NAMALWA (cell line): ENCODE measurements around the gene PRDM10.
"Not testable (repeated sequence)": the region's sequence is repeated elsewhere in the genome, so short reads cannot be mapped to it uniquely, and the experiment has no call there.

Source experiments
- DNase-seq: peaks from one replicate; pipeline ENCODE4 v3.0.0-alpha.2; 2015; ENCODE audit warnings: low spot score

PRDM10 gene

DNA sequence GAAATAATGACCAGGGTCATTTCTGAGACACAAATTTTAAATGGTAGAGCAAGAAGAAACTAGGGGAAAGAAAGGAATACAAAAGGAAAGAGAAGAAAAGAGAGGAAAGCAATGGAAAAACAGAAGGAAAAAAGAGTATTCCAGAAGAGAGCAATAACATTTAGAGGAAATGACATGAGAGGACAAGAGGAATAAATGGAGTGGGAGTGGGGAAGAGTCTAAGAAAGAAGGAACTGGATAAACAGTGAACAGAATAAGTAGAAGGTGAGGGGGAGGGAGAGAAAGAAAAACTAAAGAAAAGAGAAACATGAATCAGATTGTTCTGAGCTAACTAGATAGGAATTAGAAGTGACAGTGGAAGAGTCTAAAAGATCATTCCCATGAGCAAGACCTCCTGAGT is 28.4 kb downstream of the PRDM10 start:
- DNase-seq = no peak

DNA sequence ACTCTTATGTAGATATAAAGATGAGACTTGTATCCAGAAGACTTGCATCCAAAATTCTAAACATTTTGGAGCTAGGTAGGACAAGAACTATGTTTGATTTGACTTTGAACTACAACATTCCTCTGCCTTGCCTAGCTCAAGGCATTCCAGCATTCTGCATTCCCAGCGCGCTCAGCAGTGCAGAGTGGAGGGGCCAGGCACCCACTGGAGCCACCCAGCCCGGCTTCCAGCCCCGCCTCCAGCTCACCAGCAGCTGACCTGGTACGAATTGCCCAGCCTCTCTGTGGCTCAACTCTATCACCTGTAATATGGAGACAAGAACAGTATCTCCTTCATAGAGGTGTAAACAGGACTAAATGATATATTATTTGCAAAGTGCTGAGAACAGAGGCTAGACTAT is 28.8 kb downstream of the PRDM10 start:
- DNase-seq = no peak

DNA sequence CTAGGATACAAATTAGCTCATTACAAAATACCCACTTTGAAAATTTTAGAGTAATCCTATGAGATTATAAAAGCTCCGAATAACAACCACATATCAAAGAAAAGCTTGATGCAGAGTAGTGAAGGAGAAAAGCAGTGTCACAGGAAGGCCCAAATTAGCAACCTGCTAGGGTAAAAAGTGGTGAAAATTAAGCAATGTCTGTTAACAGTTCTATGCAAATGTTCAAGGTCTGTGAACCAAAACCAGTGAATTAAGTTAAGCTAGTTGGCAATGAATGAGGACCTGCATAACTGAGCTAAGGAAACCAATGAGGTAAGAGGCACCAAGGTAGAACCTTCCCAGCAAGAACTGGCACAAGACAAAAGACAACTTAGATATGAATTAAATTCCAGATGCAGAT is 29.6 kb downstream of the PRDM10 start:
- DNase-seq = peak; percentile 90

DNA sequence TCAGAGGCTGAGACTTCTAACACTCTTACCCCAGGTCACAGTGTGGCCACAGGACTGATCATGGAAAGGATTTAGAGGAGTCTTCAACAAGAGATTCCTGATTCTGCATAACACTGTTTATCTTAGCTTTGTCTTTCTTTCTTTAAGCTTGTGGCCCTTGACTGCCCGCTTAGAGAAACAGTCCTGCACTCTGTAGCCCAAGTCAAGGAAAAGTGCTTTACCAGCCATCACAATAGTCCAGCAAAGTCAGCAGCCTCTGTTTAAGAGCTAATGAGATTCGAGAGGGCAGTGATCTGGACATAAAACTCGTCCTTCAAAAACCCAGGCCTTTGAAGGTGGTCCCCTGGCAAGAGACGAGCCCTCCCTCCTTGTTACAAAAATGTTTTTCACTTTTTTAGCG is 30.0 kb downstream of the PRDM10 start:
- no peak for DNase-seq

DNA sequence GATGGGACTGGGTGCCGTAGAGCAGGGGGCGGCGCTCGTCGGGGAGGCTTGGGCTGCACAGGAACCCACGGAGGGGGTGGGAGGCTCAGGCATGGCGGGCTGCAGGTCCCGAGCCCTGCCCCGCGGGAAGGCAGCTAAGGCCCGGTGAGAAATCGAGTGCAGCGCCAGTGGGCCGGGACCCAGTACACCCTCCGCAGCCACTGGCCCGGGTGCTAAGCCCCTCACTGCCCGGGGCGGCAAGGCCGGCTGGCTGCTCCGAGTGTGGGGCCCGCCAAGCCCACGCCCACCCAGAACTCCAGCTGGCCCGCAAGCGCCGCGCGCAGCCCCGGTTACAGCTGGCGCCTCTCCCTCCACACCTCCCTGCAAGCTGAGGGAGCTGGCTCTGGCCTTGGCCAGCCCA is 30.8 kb downstream of the PRDM10 start:
- DNase-seq = not testable (repeated sequence)

DNA sequence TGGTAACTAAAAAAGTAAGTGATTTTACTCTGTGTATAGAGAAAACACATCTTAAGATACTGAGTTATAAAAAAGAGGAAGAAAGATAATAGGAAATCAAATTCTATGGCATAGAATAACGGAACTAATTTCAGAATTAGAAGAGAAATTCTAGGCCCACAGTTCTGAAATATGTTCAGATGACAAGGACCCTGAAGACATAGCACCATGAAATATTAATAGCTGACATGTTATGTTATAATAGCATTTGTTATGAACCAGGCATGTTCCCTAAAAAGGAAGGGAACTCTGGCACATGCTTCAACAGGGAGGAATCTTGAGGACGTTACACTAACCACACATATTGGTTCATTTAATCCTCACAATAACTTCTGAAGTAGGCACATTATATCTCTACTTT is 32.7 kb downstream of the PRDM10 start:
- no peak for DNase-seq

DNA sequence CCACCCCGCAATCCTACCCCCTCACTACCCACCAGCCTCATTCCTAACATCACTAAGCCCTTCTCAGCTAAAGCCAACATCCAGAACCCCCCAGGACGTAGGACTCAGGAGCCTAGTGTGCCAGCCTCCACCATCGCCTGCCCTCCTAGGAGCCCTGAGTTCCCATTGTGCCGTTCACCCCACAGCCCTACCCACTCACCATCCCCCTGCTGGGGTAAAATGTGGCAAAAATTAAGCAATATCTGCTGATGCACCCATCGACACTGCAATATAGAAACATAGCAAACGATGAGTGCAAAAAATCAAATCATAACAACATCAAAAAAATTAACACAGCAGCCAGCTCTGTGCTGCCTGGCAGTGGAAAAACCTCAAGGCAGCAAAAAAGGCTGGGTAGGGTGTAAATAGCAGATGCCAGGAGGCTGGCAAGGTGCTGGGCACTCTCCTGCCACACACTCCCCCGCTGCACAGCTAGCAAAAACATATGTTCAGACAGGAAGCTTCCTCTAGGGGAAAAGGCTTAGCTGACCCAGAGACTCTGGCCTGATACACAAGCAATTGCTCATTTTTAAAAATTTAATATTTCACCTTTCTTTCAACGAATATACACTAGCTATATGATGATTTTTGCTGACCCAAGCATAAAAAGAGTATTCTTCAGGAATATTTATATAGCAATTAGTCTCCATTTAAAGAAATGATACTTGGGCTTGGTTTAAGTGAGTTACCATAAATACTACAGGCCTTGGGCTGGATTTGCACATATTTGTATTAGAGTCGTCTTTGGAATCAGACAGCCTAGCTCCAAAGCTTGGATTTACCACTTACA is 33.8 kb downstream of the PRDM10 start:
- DNase-seq = peak; percentile 37

DNA sequence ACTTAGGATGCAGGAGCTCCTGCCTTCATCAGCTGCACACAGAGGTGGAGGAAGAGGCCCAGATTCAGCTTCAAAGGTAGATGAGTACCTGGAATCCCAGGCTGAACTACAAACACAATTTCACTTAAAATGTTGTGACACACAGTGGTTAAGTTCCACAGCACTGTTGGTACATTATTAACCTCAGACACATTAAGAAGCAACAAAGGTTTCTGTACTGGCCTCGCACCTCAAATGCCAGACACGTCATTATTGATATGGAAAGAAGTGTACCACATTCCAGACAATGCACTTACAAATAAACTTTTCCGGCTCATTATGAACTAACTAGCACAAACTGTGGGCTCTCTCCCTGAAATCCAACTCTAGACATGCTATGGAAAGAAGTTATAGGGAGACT is 34.6 kb downstream of the PRDM10 start:
- DNase-seq = no peak

DNA sequence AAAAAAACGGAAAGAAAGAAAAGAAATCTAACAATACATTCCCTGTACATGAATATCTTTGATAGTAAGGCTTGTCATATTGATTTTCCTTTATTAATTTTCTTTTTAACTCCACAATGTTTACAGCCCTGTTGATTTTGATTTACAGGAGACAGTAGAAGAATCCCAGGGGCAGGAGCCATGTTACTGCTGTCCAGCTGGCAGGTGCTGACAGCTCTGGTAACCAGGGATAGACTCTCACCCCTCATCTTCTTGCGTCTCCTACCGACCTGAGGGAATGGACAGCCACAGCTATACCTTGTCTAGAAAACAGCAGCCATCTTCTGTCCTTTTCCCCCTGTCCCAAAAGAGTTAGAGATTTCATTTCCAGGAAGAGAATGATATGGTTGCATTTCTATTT is 37.4 kb downstream of the PRDM10 start:
- DNase-seq = no peak

DNA sequence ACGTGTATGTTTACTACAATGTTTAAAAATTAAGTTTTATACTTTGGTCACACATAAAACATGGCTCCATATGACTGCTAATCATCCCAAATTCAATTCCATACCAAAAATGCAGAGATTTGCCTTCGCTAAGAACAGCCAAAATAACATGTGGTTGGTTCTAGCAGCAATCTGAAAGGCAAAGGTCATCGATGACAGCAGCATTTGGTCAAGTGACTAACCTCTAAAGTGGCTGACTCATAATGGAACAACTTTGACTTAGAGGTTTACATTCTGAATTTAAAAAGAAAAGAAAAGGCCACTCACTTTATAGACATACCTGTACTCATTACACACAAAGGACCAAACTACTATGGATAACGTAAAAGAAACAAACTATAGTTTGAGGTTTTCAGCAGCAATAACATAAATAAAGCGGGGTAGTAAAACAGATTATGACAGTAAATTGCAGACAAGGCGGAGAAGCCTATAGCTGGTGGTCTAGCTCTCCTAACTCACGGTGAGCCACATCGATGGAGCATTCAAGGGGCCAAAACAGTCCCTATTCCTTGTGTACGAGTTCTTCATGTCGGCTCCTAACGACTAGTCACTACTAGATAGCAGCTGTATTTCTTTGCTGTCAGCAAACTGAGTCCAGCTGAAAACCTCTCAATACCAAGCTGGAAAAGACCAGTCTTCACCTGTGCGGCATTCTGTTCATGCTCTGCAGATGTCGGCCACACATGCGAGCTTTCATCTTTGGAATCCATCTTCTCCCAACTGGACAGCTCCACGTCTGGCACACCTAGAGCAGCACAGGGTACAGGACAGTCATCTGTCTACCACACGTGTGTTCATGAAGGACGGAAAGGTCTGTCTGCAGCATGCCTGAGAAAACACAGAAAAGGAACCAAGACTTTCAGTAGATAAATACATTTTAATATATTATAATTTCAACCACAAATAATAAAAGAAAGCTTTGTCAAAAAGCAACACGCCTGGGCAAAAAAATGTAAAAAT is 42.1 kb downstream of the PRDM10 start:
- DNase-seq = no peak

DNA sequence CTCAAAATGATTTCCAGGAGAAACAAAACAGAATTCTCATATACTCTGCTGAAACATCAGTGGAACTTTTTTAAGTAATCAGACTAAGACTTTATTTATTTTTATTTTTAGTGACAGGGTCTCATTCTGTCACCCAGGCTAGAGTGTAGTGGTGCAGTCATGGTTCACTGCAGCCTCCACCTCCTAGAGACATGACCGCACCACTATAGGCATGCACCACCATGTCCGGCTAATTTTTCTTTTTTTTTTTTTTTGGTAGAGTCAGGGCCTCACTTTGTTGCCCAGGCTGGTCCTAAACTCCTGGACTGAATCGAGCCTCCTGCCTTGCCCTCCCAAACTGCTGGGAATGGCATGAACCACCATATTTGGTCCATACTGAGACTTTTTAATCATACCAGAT is 42.9 kb downstream of the PRDM10 start:
- no peak for DNase-seq

DNA sequence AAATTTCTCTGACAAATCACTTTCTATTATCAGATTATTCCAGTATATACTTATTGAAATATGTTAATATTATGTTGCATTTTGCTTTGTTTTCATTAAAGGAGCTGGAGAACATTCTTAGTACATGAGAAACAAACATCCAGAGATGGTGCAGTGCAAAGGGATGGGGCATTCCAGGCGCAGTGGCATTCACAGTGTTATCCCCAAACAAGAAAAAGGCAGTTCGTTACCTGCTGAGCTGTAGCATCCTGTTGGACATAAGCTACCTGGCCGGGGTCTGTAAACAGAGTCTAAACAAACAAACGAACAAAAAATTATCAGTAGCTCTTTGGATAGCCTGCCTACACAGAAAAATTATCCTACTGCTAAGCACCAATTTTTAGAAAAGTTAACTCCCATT is 47.4 kb downstream of the PRDM10 start:
- DNase-seq = no peak

DNA sequence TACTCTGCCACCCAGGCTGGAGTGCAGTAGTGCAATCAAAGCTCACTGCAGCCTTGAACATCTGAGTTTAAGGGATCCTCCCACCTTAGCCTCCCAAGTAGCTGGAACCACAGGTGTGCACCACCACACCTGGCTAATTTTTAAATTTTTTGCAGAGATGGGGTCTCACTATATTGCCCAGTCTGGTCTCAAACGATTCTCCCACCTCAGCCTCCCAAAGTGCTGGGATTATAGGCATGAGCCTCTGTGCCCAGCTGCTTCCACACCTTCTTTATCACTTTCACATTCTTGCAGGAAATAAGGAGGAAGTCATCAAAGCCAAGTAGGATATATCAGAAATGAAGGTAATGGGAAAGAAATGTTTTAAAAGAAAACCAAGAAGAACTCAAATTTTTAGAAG is 47.9 kb downstream of the PRDM10 start:
- DNase-seq = not testable (repeated sequence)

DNA sequence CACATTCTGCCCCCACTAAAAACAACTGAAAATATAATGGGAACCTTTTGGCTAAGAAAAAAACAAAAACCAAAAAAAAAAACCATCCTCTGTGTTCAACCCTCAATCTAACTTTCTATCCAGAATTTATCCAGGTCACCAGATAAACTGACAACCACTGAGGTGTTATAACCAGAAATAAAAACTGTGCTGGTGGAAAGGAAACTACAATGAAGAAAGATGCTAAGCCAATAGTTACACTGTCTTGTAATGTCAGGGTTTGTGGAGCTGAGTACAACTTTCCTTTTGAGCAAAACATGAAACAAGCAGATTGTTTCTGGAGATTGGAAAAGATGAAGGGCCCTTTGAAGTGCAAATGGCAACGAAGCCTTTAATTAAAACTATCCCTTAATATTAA is 50.8 kb downstream of the PRDM10 start:
- DNase-seq = no peak

DNA sequence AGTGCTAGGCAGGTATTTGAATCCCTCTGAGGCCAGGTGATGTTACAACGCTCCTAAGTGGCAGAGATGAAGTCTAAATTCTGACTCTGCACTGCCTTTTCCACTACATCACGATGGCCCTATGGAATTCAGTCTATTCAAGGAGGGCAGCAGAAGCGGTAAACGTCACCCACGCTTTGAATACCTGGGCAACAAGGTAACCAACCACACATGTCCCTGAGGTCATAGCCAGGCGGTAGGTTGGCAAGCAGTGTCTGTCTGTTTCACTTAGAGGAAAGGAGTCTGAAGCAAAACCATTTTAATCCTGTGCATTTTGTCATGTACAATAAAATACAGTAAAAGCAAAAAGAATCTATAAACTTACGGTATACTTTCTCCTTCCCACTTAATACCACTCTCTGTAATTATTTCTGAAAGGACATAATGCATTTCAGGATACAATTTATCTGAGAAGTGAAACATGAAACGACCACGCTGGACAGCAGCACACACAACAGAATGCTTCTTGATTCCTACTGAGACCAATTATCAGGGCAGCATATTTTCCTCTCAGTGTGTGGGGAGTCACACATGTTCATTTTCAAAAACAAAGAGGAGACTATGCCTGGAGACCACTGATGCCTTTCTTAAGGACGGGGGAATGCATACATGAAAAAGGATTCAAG is 51.3 kb downstream of the PRDM10 start:
- no peak for DNase-seq

DNA sequence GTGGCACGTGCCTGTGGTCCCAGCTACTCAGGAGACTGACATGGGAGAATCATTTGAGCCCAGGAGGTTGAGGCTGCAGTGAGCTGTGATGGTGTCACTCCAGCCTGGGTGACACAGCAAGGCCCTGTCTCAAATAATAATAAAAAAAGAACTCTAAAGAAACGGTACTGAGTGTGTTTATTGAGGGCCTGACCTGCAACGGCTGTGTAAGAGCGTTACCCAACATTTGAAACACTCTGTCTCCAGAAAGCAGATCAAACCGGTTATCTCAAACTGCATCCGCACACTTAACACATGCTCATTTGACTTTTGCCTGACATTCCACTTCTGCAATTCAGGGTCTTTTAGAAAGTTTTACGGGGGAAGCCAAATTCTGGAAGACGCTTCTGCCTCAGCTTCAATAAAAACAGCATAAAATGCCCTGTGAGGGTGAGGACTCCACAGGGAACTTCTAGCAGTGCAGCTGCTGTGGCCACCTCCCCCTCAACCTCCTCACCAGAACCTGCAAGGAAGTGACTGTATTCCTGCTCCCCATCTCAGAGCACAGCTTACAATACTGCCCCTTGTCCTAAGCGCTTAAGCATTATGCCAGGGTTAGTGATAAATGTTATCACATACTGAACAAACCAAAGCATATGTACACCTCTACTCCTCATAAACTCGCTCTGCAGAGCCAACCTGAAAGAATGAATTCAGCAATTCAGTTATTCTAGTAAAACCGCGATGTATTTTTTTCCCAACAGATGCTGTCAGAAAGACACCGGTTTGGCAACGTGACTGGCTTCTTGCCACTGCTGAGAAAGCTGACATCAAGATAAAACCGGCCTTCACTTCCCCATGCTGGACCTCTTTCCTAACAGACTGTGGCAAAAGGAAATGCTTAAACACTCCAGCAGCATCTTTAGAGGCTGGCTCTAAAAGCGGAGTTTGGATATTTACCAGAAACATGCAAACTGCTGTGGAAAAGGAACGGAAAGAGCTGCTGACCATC is 52.2 kb downstream of the PRDM10 start:
- DNase-seq = peak; percentile 39

DNA sequence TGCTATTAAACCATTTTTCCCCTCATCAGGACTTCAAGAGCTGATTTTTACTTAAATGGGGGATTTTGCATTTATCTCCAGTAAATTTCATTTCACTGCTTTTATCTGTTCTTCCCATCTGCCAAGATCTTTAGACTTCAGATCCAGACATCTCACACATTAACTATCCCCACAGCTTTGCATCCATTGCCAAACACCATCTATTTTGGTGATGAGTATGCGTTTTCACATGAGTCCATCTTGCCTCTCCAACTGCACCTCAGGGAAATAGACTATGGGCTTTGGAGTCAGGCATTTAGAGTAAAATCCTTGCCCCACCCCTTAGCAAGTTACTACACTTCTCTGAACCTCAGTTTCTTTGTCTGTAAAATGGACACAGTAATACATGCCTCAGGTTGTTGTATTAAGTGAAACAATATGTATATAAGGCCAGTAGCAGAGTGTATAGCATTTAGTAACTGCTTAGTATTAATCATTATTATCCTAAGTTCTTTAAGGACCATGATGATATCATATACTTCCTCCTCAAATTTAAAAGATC is 53.6 kb downstream of the PRDM10 start:
- no peak for DNase-seq

DNA sequence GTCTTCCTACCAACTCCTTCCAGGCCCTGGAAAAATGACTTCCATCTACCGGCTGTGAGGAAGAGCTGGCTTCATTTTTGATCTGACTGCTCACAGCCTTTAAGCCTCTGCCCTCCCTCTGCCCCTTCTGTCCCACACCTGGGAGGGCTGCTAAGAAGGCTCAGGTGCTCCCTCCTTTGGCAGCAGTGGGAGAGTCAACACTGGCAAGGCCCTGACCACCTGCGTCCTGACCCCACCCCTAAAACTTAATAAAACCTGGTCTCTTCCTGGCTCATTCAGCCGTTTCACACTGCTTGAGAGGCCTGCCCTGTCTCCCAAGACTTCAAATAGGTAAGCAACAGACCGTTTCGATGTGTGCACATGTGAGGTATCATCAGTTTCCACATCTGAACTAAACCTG is 55.2 kb downstream of the PRDM10 start:
- DNase-seq = peak; percentile 79

DNA sequence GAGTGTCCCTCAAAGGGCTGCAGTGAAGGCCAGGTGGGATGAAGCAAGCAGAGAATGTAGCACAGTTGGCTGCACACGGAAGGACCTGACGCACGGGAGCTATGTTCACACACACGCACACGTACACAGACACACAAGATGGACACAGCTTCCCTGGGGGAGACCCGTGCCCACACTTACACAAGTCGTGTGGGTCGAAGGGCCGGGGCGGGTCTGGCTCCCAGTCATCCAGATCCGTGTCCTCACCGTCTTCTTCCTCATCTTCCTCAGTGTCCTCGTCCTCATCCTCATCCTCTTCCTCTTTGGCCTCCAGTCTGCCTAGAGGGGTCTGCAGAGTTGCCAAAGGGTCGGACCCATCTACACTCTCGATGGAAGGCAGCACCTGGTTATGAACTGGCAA is 55.7 kb downstream of the PRDM10 start:
- DNase-seq = no peak

DNA sequence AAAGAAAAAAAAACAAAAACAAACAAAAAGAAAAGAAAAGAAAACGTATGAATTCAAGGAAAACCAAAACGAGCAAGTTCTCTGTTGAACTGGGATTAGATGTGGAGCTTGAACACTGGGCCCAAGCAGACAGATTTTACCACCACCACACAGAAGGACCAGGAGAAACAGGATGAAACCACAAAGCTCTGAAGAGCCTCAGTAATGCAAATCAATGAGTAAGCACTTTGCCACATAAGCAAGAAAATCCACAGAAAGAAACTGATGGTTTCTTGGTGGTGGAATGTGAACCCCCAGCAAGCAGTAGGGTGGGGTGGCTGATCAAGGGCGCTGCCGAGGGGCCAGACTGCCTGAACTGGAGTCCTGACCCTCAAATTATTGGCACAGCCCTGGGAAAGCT is 56.4 kb downstream of the PRDM10 start:
- no peak for DNase-seq

DNA sequence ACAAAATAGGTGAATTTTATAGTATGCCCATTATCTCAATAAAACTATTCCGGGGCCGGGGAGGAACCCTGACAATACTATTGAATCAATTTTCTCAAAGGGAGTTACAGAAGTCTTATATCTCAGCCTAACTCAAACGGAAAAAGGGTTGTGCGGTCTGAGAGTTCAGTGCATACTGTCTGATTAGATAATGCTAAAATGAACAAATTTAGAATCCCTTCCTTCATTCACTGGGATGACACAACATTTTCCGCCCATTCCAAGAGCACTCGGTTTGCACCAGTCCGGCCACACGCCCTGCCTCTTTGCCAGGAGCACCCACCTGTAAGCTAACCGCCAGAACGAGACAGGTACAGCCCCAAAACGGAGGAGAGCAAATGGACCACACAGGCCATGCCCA is 57.3 kb downstream of the PRDM10 start:
- DNase-seq = no peak
